H9 (cell line): ENCODE results near the gene CD8A. TPM values are rescaled to one million over a fixed set of nuclear protein-coding genes. Genes with fewer than 3 reads are reported as not detected.

Source experiments
- DNase-seq: peaks from one replicate; pipeline ENCODE4 v3.0.0-alpha.2; 2017
- H2AFZ ChIP-seq: one replicate; pipeline ENCODE4 v1.6.1; 2013; ENCODE audit warnings: mild to moderate bottlenecking, low read length, control low read depth, moderate library complexity
- H2AK5ac ChIP-seq: 2 replicates; pipeline ENCODE4 v1.6.1; 2013; ENCODE audit warnings: low read length, control low read depth, mixed read lengths; ENCODE audit not compliant: insufficient read length
- H2BK120ac ChIP-seq: one replicate; pipeline ENCODE4 v1.6.1; 2013; ENCODE audit warnings: low read depth, mild to moderate bottlenecking, low read length, control low read depth, inconsistent platforms; ENCODE audit not compliant: poor library complexity, severe bottlenecking
- H2BK12ac ChIP-seq: 2 replicates; pipeline ENCODE4 v1.6.1; 2013; ENCODE audit warnings: low read length, control low read depth, mixed read lengths, low read depth; ENCODE audit not compliant: insufficient read length
- H2BK15ac ChIP-seq: 2 replicates; pipeline ENCODE4 v1.6.1; 2013; ENCODE audit warnings: low read depth, low read length, control low read depth
- H2BK20ac ChIP-seq: one replicate; pipeline ENCODE4 v1.6.1; 2013; ENCODE audit warnings: low read depth, mild to moderate bottlenecking, low read length, control low read depth, inconsistent platforms; ENCODE audit not compliant: poor library complexity, severe bottlenecking
- H2BK5ac ChIP-seq: 2 replicates; pipeline ENCODE4 v1.6.1; 2013; ENCODE audit warnings: low read length, control low read depth, mixed read lengths; ENCODE audit not compliant: insufficient read length
- H3K14ac ChIP-seq: 2 replicates; pipeline ENCODE4 v1.6.1; 2013; ENCODE audit warnings: low read length, control low read depth; ENCODE audit not compliant: insufficient read depth
- H3K18ac ChIP-seq: 2 replicates; pipeline ENCODE4 v1.6.1; 2013; ENCODE audit warnings: low read depth, mild to moderate bottlenecking, mixed read lengths, low read length, control low read depth; ENCODE audit not compliant: insufficient read length
- H3K23ac ChIP-seq: 2 replicates; pipeline ENCODE4 v1.6.1; 2013; ENCODE audit warnings: low read length, control low read depth, mixed read lengths, low read depth; ENCODE audit not compliant: insufficient read length
- H3K23me2 ChIP-seq: 2 replicates; pipeline ENCODE4 v1.6.1; 2013; ENCODE audit warnings: low read depth, mild to moderate bottlenecking, mixed read lengths, low read length, control low read depth; ENCODE audit not compliant: insufficient read length, poor library complexity, severe bottlenecking
- H3K27ac ChIP-seq: 2 replicates; pipeline ENCODE4 v1.5.1; 2013; ENCODE audit warnings: low read length, control low read depth, mixed read lengths, low read depth; ENCODE audit not compliant: insufficient read length
- H3K27me3 ChIP-seq: 2 replicates; pipeline ENCODE4 v1.6.1; 2013; ENCODE audit warnings: low read length, control low read depth, inconsistent platforms; ENCODE audit not compliant: insufficient read depth
- H3K4ac ChIP-seq: 2 replicates; pipeline ENCODE4 v1.6.1; 2013; ENCODE audit warnings: low read depth, mild to moderate bottlenecking, control low read depth, inconsistent platforms, low read length, moderate library complexity
- H3K4me1 ChIP-seq: 2 replicates; pipeline ENCODE4 v1.6.1; 2013; ENCODE audit warnings: low read length, control low read depth, inconsistent platforms; ENCODE audit not compliant: insufficient read depth
- H3K4me2 ChIP-seq: 2 replicates; pipeline ENCODE4 v1.6.1; 2013; ENCODE audit warnings: low read length, control low read depth, mixed read lengths; ENCODE audit not compliant: insufficient read length, insufficient read depth
- H3K56ac ChIP-seq: 2 replicates; pipeline ENCODE4 v1.6.1; 2013; ENCODE audit warnings: low read depth, mild to moderate bottlenecking, mixed read lengths, low read length, control low read depth; ENCODE audit not compliant: insufficient read length
- H3K79me1 ChIP-seq: 2 replicates; pipeline ENCODE4 v1.6.1; 2013; ENCODE audit warnings: low read depth, mild to moderate bottlenecking, moderate library complexity, low read length, control low read depth, inconsistent platforms; ENCODE audit not compliant: insufficient read depth, poor library complexity, severe bottlenecking
- H3K79me2 ChIP-seq: 2 replicates; pipeline ENCODE4 v1.6.1; 2013; ENCODE audit warnings: low read length, control low read depth, inconsistent platforms; ENCODE audit not compliant: insufficient read depth
- H3K9ac ChIP-seq: 2 replicates; pipeline ENCODE4 v1.6.1; 2013; ENCODE audit warnings: low read length, control low read depth, mixed read lengths; ENCODE audit not compliant: insufficient read length; ENCODE audit errors: extremely low read depth
- H3K9me3 ChIP-seq: one replicate; pipeline ENCODE4 v1.6.1; 2013; ENCODE audit warnings: low read depth, low read length, inconsistent platforms; ENCODE audit not compliant: control insufficient read depth
- H3T11ph ChIP-seq: one replicate; pipeline ENCODE4 v1.6.1; 2013; ENCODE audit warnings: mild to moderate bottlenecking, low read length, control low read depth, inconsistent platforms
- H4K20me1 ChIP-seq: one replicate; pipeline ENCODE4 v1.6.1; 2013; ENCODE audit not compliant: control insufficient read depth, insufficient read length, insufficient read depth
- H4K5ac ChIP-seq: 2 replicates; pipeline ENCODE4 v1.6.1; 2013; ENCODE audit warnings: low read depth, mild to moderate bottlenecking, mixed read lengths, low read length, control low read depth; ENCODE audit not compliant: insufficient read length
- H4K8ac ChIP-seq: replicated peaks from 2 replicates; pipeline ENCODE4 v1.6.1; 2013; ENCODE audit warnings: low read length, control low read depth, mixed read lengths, low read depth; ENCODE audit not compliant: insufficient read length
- H4K91ac ChIP-seq: 2 replicates; pipeline ENCODE4 v1.6.1; 2013; ENCODE audit warnings: low read depth, mild to moderate bottlenecking, moderate library complexity, mixed read lengths, low read length, control low read depth; ENCODE audit not compliant: insufficient read length
- H3K27ac Mint-ChIP-seq, 3 experiments: 2 replicates in 2 of 3; 3 replicates in 1 of 3; pipeline ENCODE4 v1.8.0; 2020 to 2021; ENCODE audit warnings: mixed read lengths in 3 of 3, mild to moderate bottlenecking in 1 of 3, moderate library complexity in 1 of 3
- H3K27me3 Mint-ChIP-seq: 2 replicates; pipeline ENCODE4 v1.8.0; 2021; ENCODE audit warnings: low read depth, mild to moderate bottlenecking, moderate library complexity, mixed read lengths
- H3K36me3 Mint-ChIP-seq, 3 experiments: 2 replicates in 2 of 3; 3 replicates in 1 of 3; pipeline ENCODE4 v1.8.0; 2020 to 2021; ENCODE audit warnings: low read depth in 3 of 3, mixed read lengths in 3 of 3; ENCODE audit not compliant: insufficient read depth in 1 of 3
- H3K4me1 Mint-ChIP-seq, 2 experiments: 2 replicates each; pipeline ENCODE4 v1.8.0; 2020; ENCODE audit warnings: mixed read lengths in 2 of 2
- H3K4me3 Mint-ChIP-seq, 2 experiments: 2 replicates in 1 of 2; 3 replicates in 1 of 2; pipeline ENCODE4 v1.8.0; 2020 to 2021; ENCODE audit warnings: mild to moderate bottlenecking in 2 of 2, mixed read lengths in 2 of 2, moderate library complexity in 1 of 2
- H3K9me3 Mint-ChIP-seq, 2 experiments: 2 replicates in 1 of 2; 3 replicates in 1 of 2; pipeline ENCODE4 v1.8.0; 2020; ENCODE audit warnings: mild to moderate bottlenecking in 2 of 2, mixed read lengths in 2 of 2, moderate library complexity in 1 of 2
- CTCF ChIP-seq: fragments of 200-600 bp; sonication (generic); conservative IDR thresholded peaks from 3 replicates; pipeline ENCODE4 v1.8.0; 2021; ENCODE audit warnings: antibody characterized with exemption, mild to moderate bottlenecking
- WGBS: extraction: QIAGEN DNeasy Blood & Tissue Kit; methylation state at CpG from one replicate; pipeline ENCODE4 v1.1.7; 2013; ENCODE audit warnings: missing lambda C conversion rate, low lambda C conversion rate, mixed read lengths; ENCODE audit not compliant: insufficient read length; ENCODE audit errors: extremely low coverage; 5-methylcytosine and 5-hydroxymethylcytosine counted together
- total RNA-seq: library from RNA; stranded (reverse); gene quantifications from 2 replicates; pipeline ENCODE4 v1.2.1, GENCODE V29; 2021

Gene CD8A
- total RNA-seq, 1 experiment from 2014 or later: not detected

- Histone ChIP-seq H3K18ac (no peak overlapping the region), H3K4ac (no peak overlapping the region), H3K27ac (no peak overlapping the region), H3K79me1 (peaks cover 8% of the 10 kb centered on the region), H3K23ac (no peak overlapping the region), H3K79me2 (no peaks in the 10 kb centered on the region), H2AFZ (no peak overlapping the region), H2BK120ac (no peak overlapping the region), H2BK5ac (no peak overlapping the region), H3K23me2 (no peaks in the 10 kb centered on the region), H3K27me3 (no peaks in the 10 kb centered on the region), H2AK5ac (no peak overlapping the region), H4K8ac (no peak overlapping the region), H2BK15ac (no peak overlapping the region), H3K56ac (no peak overlapping the region), H2BK20ac (no peak overlapping the region), H3K4me2 (no peak overlapping the region), H4K5ac (no peak overlapping the region), H3T11ph (no peak overlapping the region), H3K14ac (no peak overlapping the region), H3K9me3 (no peaks in the 10 kb centered on the region), H4K91ac (no peak overlapping the region), H2BK12ac (no peak overlapping the region), H3K9ac (no peak overlapping the region), H4K20me1 (no peaks in the 10 kb centered on the region), H3K4me1 (no peaks in the 10 kb centered on the region)
- H3K9me3 Mint-ChIP-seq: no peaks in the 10 kb centered on the region
- H3K27ac Mint-ChIP-seq: no peak overlapping the region
- WGBS: no CpG with 5 or more reads among the region's 1 CpG
- TF ChIP-seq CTCF: no peak
- peaks cover 5 to 7% of the 10 kb centered on the region in 2 experiments for H3K4me1 Mint-ChIP-seq
- DNase-seq: no peak
- peaks cover 10 to 42% (median 41%) of the 10 kb centered on the region in 3 experiments for H3K36me3 Mint-ChIP-seq
- no peak overlapping the region for H3K4me3 Mint-ChIP-seq
- H3K27me3 Mint-ChIP-seq: no peaks in the 10 kb centered on the region
These were observed 25.4 kb downstream of the CD8A start for GRCh38 chr2:86765310-86765695.
